NT2/D1 (cell line): ENCODE data around the gene CYP8B1.

Experiments
- YY1 ChIP-seq: IDR thresholded peaks from 2 replicates; pipeline ENCODE4 v1.6.1; 2011; ENCODE audit not compliant: insufficient read length, insufficient read depth
- ZNF274 ChIP-seq: IDR thresholded peaks from 2 replicates; pipeline ENCODE4 v1.6.1; 2011; ENCODE audit warnings: mild to moderate bottlenecking, low read depth, low read length

GRCh38 chr3:42851228-42851834 is 24.3 kb downstream of the CYP8B1 start:
- TF ChIP-seq ZNF274, result no peak
- TF ChIP-seq YY1, result no peak
